Nephron progenitor cell (in vitro differentiated cells): ENCODE results near the gene PFDN1.

Experiments used
- DNase-seq: peaks from one replicate; pipeline ENCODE4 v3.0.0; 2021
- H3K27ac Mint-ChIP-seq: 2 replicates; pipeline ENCODE4 v1.8.0; 2021; ENCODE audit warnings: mild to moderate bottlenecking, moderate library complexity, mixed read lengths
- H3K27me3 Mint-ChIP-seq: 2 replicates; pipeline ENCODE4 v1.8.0; 2021; ENCODE audit warnings: mild to moderate bottlenecking, low read depth, mixed read lengths; ENCODE audit not compliant: poor library complexity
- H3K36me3 Mint-ChIP-seq: 2 replicates; pipeline ENCODE4 v1.8.0; 2021; ENCODE audit warnings: low read depth, mixed read lengths
- H3K4me1 Mint-ChIP-seq: 2 replicates; pipeline ENCODE4 v1.8.0; 2021; ENCODE audit warnings: mixed read lengths
- H3K4me3 Mint-ChIP-seq: 2 replicates; pipeline ENCODE4 v1.8.0; 2021; ENCODE audit warnings: mild to moderate bottlenecking, moderate library complexity, mixed read lengths
- H3K9me3 Mint-ChIP-seq: 2 replicates; pipeline ENCODE4 v1.8.0; 2021; ENCODE audit warnings: mild to moderate bottlenecking, moderate library complexity, mixed read lengths
- CTCF ChIP-seq: fragments of 200-600 bp; sonication (generic); IDR thresholded peaks from 2 replicates; pipeline ENCODE4 v1.5.0; 2021; ENCODE audit warnings: antibody characterized with exemption

PFDN1 gene

GRCh38 chr5:140319833-140320232 is 16.9 kb upstream of the PFDN1 start:
- DNase-seq, result no peak
- Mint-ChIP-seq H3K27me3 (peaks cover 2% of the 10 kb centered on the region), H3K27ac (no peak overlapping the region), H3K4me3 (no peak overlapping the region), H3K9me3 (no peaks in the 10 kb centered on the region), H3K36me3 (no peaks in the 10 kb centered on the region), H3K4me1 (peaks cover 21% of the 10 kb centered on the region)
- TF ChIP-seq CTCF, result no peak

GRCh38 chr5:140318792-140319191 is 15.9 kb upstream of the PFDN1 start:
- peaks cover 11% of the 10 kb centered on the region for H3K4me1 Mint-ChIP-seq
- no peak overlapping the region for H3K27ac Mint-ChIP-seq
- TF ChIP-seq CTCF, result no peak
- no peaks in the 10 kb centered on the region for H3K36me3 Mint-ChIP-seq
- no peak for DNase-seq
- H3K4me3 Mint-ChIP-seq, result no peak overlapping the region
- H3K9me3 Mint-ChIP-seq, result no peaks in the 10 kb centered on the region
- H3K27me3 Mint-ChIP-seq, result peaks cover 4% of the 10 kb centered on the region

GRCh38 chr5:140317859-140318258 is 15.0 kb upstream of the PFDN1 start:
- Mint-ChIP-seq H3K4me3 (no peak overlapping the region), H3K27ac (no peak overlapping the region), H3K9me3 (no peaks in the 10 kb centered on the region), H3K27me3 (peaks cover 6% of the 10 kb centered on the region), H3K36me3 (no peaks in the 10 kb centered on the region), H3K4me1 (peaks cover 4% of the 10 kb centered on the region)
- TF ChIP-seq CTCF, result no peak
- no peak for DNase-seq

- H3K27ac Mint-ChIP-seq, result no peak overlapping the region
- no peaks in the 10 kb centered on the region for H3K36me3 Mint-ChIP-seq
- no peak for DNase-seq
- no peak for TF ChIP-seq CTCF
- no peak overlapping the region for H3K4me3 Mint-ChIP-seq
- H3K9me3 Mint-ChIP-seq, result no peaks in the 10 kb centered on the region
- H3K4me1 Mint-ChIP-seq, result peaks cover 4% of the 10 kb centered on the region
- peaks cover 28% of the 10 kb centered on the region for H3K27me3 Mint-ChIP-seq
Measured at GRCh38 chr5:140312791-140313189, 9.9 kb upstream of the PFDN1 start.

- TF ChIP-seq CTCF, result no peak
- Mint-ChIP-seq H3K9me3 (no peaks in the 10 kb centered on the region), H3K36me3 (no peaks in the 10 kb centered on the region), H3K27ac (peak overlapping the region; percentile 20), H3K4me1 (peaks cover 4% of the 10 kb centered on the region), H3K27me3 (peaks cover 28% of the 10 kb centered on the region), H3K4me3 (no peak overlapping the region)
- DNase-seq, result no peak
Measured at GRCh38 chr5:140312067-140312790, 9.3 kb upstream of the PFDN1 start.

GRCh38 chr5:140311011-140311467 is 8.1 kb upstream of the PFDN1 start:
- Mint-ChIP-seq H3K27ac (no peak overlapping the region), H3K36me3 (no peaks in the 10 kb centered on the region)
- DNase-seq, result no peak

More at GRCh38 chr5:140311011-140311467, 8.1 kb upstream of the PFDN1 start:
- H3K4me1 Mint-ChIP-seq, result peaks cover 4% of the 10 kb centered on the region
- no peak for TF ChIP-seq CTCF
- H3K4me3 Mint-ChIP-seq, result no peak overlapping the region
- peaks cover 31% of the 10 kb centered on the region for H3K27me3 Mint-ChIP-seq
- no peaks in the 10 kb centered on the region for H3K9me3 Mint-ChIP-seq
